Astrocyte (in vitro differentiated cells and primary cell): ENCODE data around the gene ADM5. TPM values are rescaled to one million over a fixed set of nuclear protein-coding genes. Genes with fewer than 3 reads are reported as not detected.
"Not testable (repeated sequence)": the region's sequence is repeated elsewhere in the genome, so short reads cannot be mapped to it uniquely, and the experiment has no call there.

ENCODE experiments used
- DNase-seq: peaks from one replicate; pipeline ENCODE4 v3.0.0-alpha.2; 2010; ENCODE audit warnings: low read depth
- FAIRE-seq: peaks from 2 replicates; lab custom pipeline; 2011; peaks lifted over from hg19 to GRCh38; lab: Jason Lieb, UNC
- H2AFZ ChIP-seq: 2 replicates; pipeline ENCODE4 v1.6.0; 2012; ENCODE audit warnings: low read depth, low read length, inconsistent platforms
- H3K27ac ChIP-seq: 2 replicates; pipeline ENCODE4 v1.5.1; 2011; ENCODE audit warnings: low read depth, low read length, inconsistent platforms
- H3K27me3 ChIP-seq: 2 replicates; pipeline ENCODE4 v1.6.0; 2011; ENCODE audit warnings: low read length, inconsistent platforms; ENCODE audit not compliant: insufficient read depth
- H3K36me3 ChIP-seq: 2 replicates; pipeline ENCODE4 v1.5.1; 2011; ENCODE audit warnings: low read length, inconsistent platforms; ENCODE audit not compliant: insufficient read depth
- H3K4me1 ChIP-seq: 2 replicates; pipeline ENCODE4 v1.5.1; 2011; ENCODE audit warnings: low read length, inconsistent platforms; ENCODE audit not compliant: insufficient read depth
- H3K4me2 ChIP-seq: 2 replicates; pipeline ENCODE4 v1.6.0; 2012; ENCODE audit warnings: low read length, inconsistent platforms
- H3K4me3 ChIP-seq: 2 replicates; pipeline ENCODE4 v1.5.1; 2011; ENCODE audit warnings: low read depth, mild to moderate bottlenecking, low read length, inconsistent platforms; ENCODE audit not compliant: insufficient read depth
- H3K79me2 ChIP-seq: 2 replicates; pipeline ENCODE4 v1.6.0; 2012; ENCODE audit warnings: mild to moderate bottlenecking, low read length, inconsistent platforms; ENCODE audit not compliant: insufficient read depth
- H3K9ac ChIP-seq: 2 replicates; pipeline ENCODE4 v1.6.0; 2012; ENCODE audit warnings: mild to moderate bottlenecking, low read length, inconsistent platforms
- H3K9me3 ChIP-seq: 2 replicates; pipeline ENCODE4 v1.5.1; 2012; ENCODE audit warnings: low read depth, mild to moderate bottlenecking, low read length, inconsistent platforms; ENCODE audit not compliant: insufficient read depth
- H4K20me1 ChIP-seq: 2 replicates; pipeline ENCODE4 v1.6.0; 2012; ENCODE audit warnings: low read length, inconsistent platforms; ENCODE audit not compliant: insufficient read depth
- H3K27ac Mint-ChIP-seq: one replicate; pipeline ENCODE4 v1.8.0; 2021; ENCODE audit warnings: mild to moderate bottlenecking, mixed read lengths; ENCODE audit not compliant: unreplicated experiment
- H3K27me3 Mint-ChIP-seq: one replicate; pipeline ENCODE4 v1.8.0; 2021; ENCODE audit warnings: low read depth, mixed read lengths; ENCODE audit not compliant: unreplicated experiment
- H3K36me3 Mint-ChIP-seq: one replicate; pipeline ENCODE4 v1.8.0; 2021; ENCODE audit warnings: low read depth, mixed read lengths; ENCODE audit not compliant: unreplicated experiment
- H3K4me1 Mint-ChIP-seq: one replicate; pipeline ENCODE4 v1.8.0; 2021; ENCODE audit warnings: low read depth, mixed read lengths; ENCODE audit not compliant: unreplicated experiment
- H3K4me3 Mint-ChIP-seq: one replicate; pipeline ENCODE4 v1.8.0; 2021; ENCODE audit warnings: mild to moderate bottlenecking, moderate library complexity, mixed read lengths; ENCODE audit not compliant: unreplicated experiment
- H3K9me3 Mint-ChIP-seq: one replicate; pipeline ENCODE4 v1.8.0; 2021; ENCODE audit warnings: mild to moderate bottlenecking, mixed read lengths; ENCODE audit not compliant: unreplicated experiment
- EZH2 ChIP-seq: IDR thresholded peaks from 2 replicates; pipeline ENCODE4 v1.6.1; 2012; ENCODE audit warnings: mild to moderate bottlenecking, low read length, inconsistent platforms; ENCODE audit not compliant: insufficient read depth
- total RNA-seq: library from RNA; stranded (reverse); gene quantifications from 2 replicates; pipeline ENCODE4 v1.2.1, GENCODE V29; 2021
- TF ChIP-seq, protein P1 (sequence below): IDR thresholded peaks from 2 replicates; pipeline ENCODE4 v1.5.1; 2011; ENCODE audit warnings: low read depth, mild to moderate bottlenecking, inconsistent platforms, low read length, moderate library complexity; ENCODE audit not compliant: insufficient read depth

Gene ADM5
- total RNA-seq, 1 donor from 2014 or later, result 1.6 TPM

DNA sequence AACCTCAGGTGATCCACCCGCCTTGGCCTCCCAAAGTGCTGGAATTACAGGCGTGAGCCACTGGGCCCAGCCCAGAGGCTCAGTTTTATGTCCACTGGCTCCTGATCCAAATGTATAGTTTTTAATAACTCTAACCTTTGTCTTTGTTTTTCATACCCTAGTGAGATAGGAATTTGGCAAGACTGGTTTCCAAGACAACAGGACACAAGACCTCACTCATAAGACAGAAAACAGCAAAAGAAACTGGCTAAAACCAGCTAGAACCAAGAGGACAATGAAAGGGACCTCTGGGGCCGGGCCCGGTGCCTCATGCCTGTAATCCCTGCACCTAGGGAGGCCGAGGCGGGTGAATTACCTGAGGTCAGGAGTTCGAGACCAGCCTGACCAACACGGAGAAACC, 29.1 kb downstream of the ADM5 start:
- Histone ChIP-seq H3K27ac (no peak overlapping the region), H3K4me1 (no peaks in the 10 kb centered on the region), H4K20me1 (no peaks in the 10 kb centered on the region), H3K4me2 (no peak overlapping the region), H3K9me3 (no peaks in the 10 kb centered on the region), H3K79me2 (no peaks in the 10 kb centered on the region), H2AFZ (no peak overlapping the region), H3K4me3 (no peak overlapping the region), H3K27me3 (no peaks in the 10 kb centered on the region), H3K36me3 (no peaks in the 10 kb centered on the region), H3K9ac (no peak overlapping the region)
- DNase-seq, result no peak
- no peak for FAIRE-seq
- Mint-ChIP-seq H3K36me3 (no peaks in the 10 kb centered on the region), H3K9me3 (peaks cover 5% of the 10 kb centered on the region), H3K27me3 (no peaks in the 10 kb centered on the region), H3K27ac (peak overlapping the region; percentile 47), H3K4me1 (no peaks in the 10 kb centered on the region), H3K4me3 (no peak overlapping the region)
- no peak for TF ChIP-seq EZH2
- TF ChIP-seq, protein P1, sequence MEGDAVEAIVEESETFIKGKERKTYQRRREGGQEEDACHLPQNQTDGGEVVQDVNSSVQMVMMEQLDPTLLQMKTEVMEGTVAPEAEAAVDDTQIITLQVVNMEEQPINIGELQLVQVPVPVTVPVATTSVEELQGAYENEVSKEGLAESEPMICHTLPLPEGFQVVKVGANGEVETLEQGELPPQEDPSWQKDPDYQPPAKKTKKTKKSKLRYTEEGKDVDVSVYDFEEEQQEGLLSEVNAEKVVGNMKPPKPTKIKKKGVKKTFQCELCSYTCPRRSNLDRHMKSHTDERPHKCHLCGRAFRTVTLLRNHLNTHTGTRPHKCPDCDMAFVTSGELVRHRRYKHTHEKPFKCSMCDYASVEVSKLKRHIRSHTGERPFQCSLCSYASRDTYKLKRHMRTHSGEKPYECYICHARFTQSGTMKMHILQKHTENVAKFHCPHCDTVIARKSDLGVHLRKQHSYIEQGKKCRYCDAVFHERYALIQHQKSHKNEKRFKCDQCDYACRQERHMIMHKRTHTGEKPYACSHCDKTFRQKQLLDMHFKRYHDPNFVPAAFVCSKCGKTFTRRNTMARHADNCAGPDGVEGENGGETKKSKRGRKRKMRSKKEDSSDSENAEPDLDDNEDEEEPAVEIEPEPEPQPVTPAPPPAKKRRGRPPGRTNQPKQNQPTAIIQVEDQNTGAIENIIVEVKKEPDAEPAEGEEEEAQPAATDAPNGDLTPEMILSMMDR, result no peak

DNA sequence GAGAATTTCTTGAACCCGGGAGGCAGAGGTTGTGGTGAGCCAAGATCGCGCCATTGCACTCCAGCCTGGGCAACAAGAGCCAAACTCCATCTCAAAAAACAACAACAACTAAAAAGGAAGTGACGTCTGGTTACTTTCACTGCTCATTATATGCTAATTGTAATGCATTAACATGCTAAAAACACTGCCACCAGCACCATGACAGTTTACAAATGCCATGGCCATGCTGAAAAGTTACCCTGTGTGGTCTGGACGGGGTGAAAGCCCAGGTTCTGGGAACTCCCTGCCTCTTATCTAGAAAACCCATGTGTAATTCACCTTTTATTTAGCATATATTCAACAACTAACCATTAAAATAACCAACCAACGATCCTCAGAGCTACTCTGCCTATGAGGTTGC, 29.6 kb downstream of the ADM5 start:
- Histone ChIP-seq H3K9ac (no peak overlapping the region), H3K79me2 (no peaks in the 10 kb centered on the region), H4K20me1 (no peaks in the 10 kb centered on the region), H3K4me1 (no peaks in the 10 kb centered on the region), H3K27me3 (no peaks in the 10 kb centered on the region), H2AFZ (no peak overlapping the region), H3K4me2 (no peak overlapping the region), H3K9me3 (no peaks in the 10 kb centered on the region), H3K27ac (no peak overlapping the region), H3K36me3 (no peaks in the 10 kb centered on the region), H3K4me3 (no peak overlapping the region)
- no peak for TF ChIP-seq EZH2
- TF ChIP-seq, protein P1, result no peak
- Mint-ChIP-seq H3K27me3 (no peaks in the 10 kb centered on the region), H3K4me3 (no peak overlapping the region), H3K36me3 (no peaks in the 10 kb centered on the region), H3K9me3 (peaks cover 5% of the 10 kb centered on the region), H3K4me1 (no peaks in the 10 kb centered on the region), H3K27ac (no peak overlapping the region)
- FAIRE-seq, result no peak
- no peak for DNase-seq

DNA sequence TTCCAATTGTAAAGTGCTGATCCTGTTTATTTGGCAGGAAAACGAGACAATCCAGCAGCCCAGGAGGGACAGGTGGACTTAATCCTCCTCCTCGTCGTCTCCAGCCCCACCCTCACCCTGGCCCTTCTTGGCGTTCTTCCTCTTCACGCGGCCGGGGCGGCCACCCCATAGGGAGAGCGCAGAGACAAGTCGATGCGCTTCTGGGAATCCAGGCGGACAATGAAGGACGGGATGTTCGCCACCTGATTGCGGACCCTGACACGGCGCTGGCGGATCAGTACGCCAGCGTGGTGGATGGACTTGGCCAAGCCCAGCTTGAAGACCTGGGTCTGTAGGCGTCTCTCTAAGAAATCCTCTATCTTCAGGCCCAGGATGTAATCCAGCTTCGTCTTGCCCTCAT, 30.0 kb downstream of the ADM5 start:
- H3K36me3 Mint-ChIP-seq, H3K27ac ChIP-seq, H2AFZ ChIP-seq, H3K4me1 ChIP-seq, H3K79me2 ChIP-seq, H3K9me3 Mint-ChIP-seq, H3K4me2 ChIP-seq, DNase-seq, H4K20me1 ChIP-seq, H3K4me3 ChIP-seq, H3K4me1 Mint-ChIP-seq, FAIRE-seq, H3K36me3 ChIP-seq, H3K27ac Mint-ChIP-seq, H3K4me3 Mint-ChIP-seq, H3K27me3 ChIP-seq, H3K9me3 ChIP-seq, H3K9ac ChIP-seq, H3K27me3 Mint-ChIP-seq: not testable (repeated sequence)
